CD4-positive, alpha-beta T cell (primary cell): Measurements from ENCODE around the gene RERE. TPM values are rescaled to one million over a fixed set of nuclear protein-coding genes. Genes with fewer than 3 reads are reported as not detected.

Experiments used
- ATAC-seq: fragments of 200-7000 bp; cut with Tn5 transposase; one replicate; pipeline ENCODE4 v1.10.0; 2022; ENCODE audit warnings: mild to moderate bottlenecking; ENCODE audit not compliant: poor library complexity
- CTCF ChIA-PET: fragments of 350-600 bp; sonication (Branson Sonifier 250); formaldehyde crosslinking; loops from one replicate; lab custom pipeline; 2021; ENCODE audit warnings: antibody characterized with exemption, inconsistent platforms; lab: Charles Lee
- POLR2A ChIA-PET: fragments of 350-600 bp; sonication (Branson Sonifier 250); formaldehyde crosslinking; loops from one replicate; lab custom pipeline; 2021; ENCODE audit warnings: antibody characterized with exemption, inconsistent platforms; lab: Charles Lee
- DNase-seq, 14 experiments: peaks; one replicate each; pipeline ENCODE4 v3.0.0-alpha.2; 2013 to 2020; ENCODE audit warnings: mixed read lengths in 2 of 14
- H3K27ac ChIP-seq, 2 donors: one replicate each; pipeline versions ENCODE4 v1.5.1 to v1.7.0; 2013; ENCODE audit warnings: low read length in 2 of 2, low read depth in 1 of 2, mild to moderate bottlenecking in 1 of 2
- H3K27me3 ChIP-seq, 2 experiments: 1 replicate in 1 of 2; 2 replicates in 1 of 2; pipeline versions ENCODE4 v1.6.1 to v1.7.0; 2013; ENCODE audit warnings: low read length in 2 of 2, control low read depth in 1 of 2, mild to moderate bottlenecking in 1 of 2, moderate library complexity in 1 of 2; ENCODE audit not compliant: insufficient read depth in 2 of 2, control insufficient read depth in 1 of 2
- H3K36me3 ChIP-seq: one replicate; pipeline ENCODE4 v1.6.1; 2013; ENCODE audit warnings: low read length, control low read depth; ENCODE audit not compliant: insufficient read depth
- H3K4me1 ChIP-seq: one replicate; pipeline ENCODE4 v1.6.1; 2013; ENCODE audit warnings: low read length, control low read depth; ENCODE audit not compliant: insufficient read depth
- H3K4me3 ChIP-seq: one replicate; pipeline ENCODE4 v1.5.1; 2013; ENCODE audit warnings: mild to moderate bottlenecking, low read length, moderate library complexity
- H3K9me3 ChIP-seq, 2 experiments: 1 replicate in 1 of 2; 2 replicates in 1 of 2; pipeline versions ENCODE4 v1.6.1 to v1.7.0; 2013; ENCODE audit warnings: low read length in 2 of 2, mild to moderate bottlenecking in 2 of 2, control low read depth in 1 of 2, moderate library complexity in 1 of 2; ENCODE audit not compliant: control insufficient read depth in 1 of 2, insufficient read depth in 1 of 2
- H3K27ac Mint-ChIP-seq: one replicate; pipeline ENCODE4 v1.8.0; 2020; ENCODE audit warnings: mixed read lengths
- H3K27me3 Mint-ChIP-seq: one replicate; pipeline ENCODE4 v1.8.0; 2021; ENCODE audit warnings: mixed read lengths
- H3K36me3 Mint-ChIP-seq: one replicate; pipeline ENCODE4 v1.8.0; 2021; ENCODE audit warnings: low read depth, mixed read lengths
- H3K4me1 Mint-ChIP-seq: one replicate; pipeline ENCODE4 v1.8.0; 2021; ENCODE audit warnings: low read depth, mixed read lengths
- H3K4me3 Mint-ChIP-seq: one replicate; pipeline ENCODE4 v1.8.0; 2020; ENCODE audit warnings: mild to moderate bottlenecking, mixed read lengths
- H3K9me3 Mint-ChIP-seq: one replicate; pipeline ENCODE4 v1.8.0; 2020; ENCODE audit warnings: mixed read lengths
- CTCF ChIP-seq: fragments of 200-600 bp; IDR thresholded peaks from one replicate; pipeline ENCODE4 v1.8.0; 2022; ENCODE audit warnings: antibody characterized with exemption, mild to moderate bottlenecking
- intact Hi-C, 2 experiments: fragments of 100-400 bp; cut with DNase I in 1 of 2; cut with micrococcal nuclease in 1 of 2; formaldehyde crosslinking; loops; one replicate each; pipeline versions ENCODE4 v1.15.1 to v1.9.0; 2023 to 2025; cut with DNase I, micrococcal nuclease
- total RNA-seq, 174 experiments: library from RNA in 2 of 174; stranded (reverse) in 2 of 174; gene quantifications; one replicate each; pipeline ENCODE4 v1.2.3 and lab custom pipeline; 2021 to 2026

The RERE gene
- total RNA-seq, 2 experiments from 2014 or later = 78.4 to 84.0 TPM

- no peak overlapping the region for H3K27ac ChIP-seq
- no peaks in the 10 kb centered on the region for H3K9me3 Mint-ChIP-seq
- no peak overlapping the region for H3K4me3 Mint-ChIP-seq
- CTCF ChIA-PET = interaction anchor here (0.6 to 2.1 kb wide), 11 partner anchors 12 to 420 kb away, joined by 3 to 22 read pairs (median 4); partner anchors contain the start of gene ENO1
- peaks cover 92% of the 10 kb centered on the region for H3K36me3 Mint-ChIP-seq
- ATAC-seq = peak; percentile 58
- H3K27ac Mint-ChIP-seq = no peak overlapping the region
- peaks cover 0 to 9% of the 10 kb centered on the region in 2 experiments for H3K9me3 ChIP-seq
- H3K27me3 ChIP-seq = no peaks in the 10 kb centered on the region
- peak in 12 of 14 experiments; percentile 19 to 70 (median 42) for DNase-seq
- peaks cover 93% of the 10 kb centered on the region for H3K36me3 ChIP-seq
- H3K27me3 Mint-ChIP-seq = no peaks in the 10 kb centered on the region
- intact Hi-C loops = loop anchor here in 1 of 2 experiments (2.0 kb wide), 1 partner anchor 142 kb away; no protein-coding TSS in a partner anchor
- peaks cover 13% of the 10 kb centered on the region for H3K4me1 ChIP-seq
- POLR2A ChIA-PET = interaction anchor here (1.1 to 1.2 kb wide), 2 partner anchors 16 to 109 kb away, joined by 3 to 6 read pairs; partner anchors contain the start of gene ENO1
- H3K4me3 ChIP-seq = no peak overlapping the region
- TF ChIP-seq CTCF = peak; percentile 59
- H3K4me1 Mint-ChIP-seq = peaks cover 20% of the 10 kb centered on the region
Measured at GRCh38 chr1:8862528-8862927, 45.1 kb upstream of the RERE start.

GRCh38 chr1:8860738-8861516 is 43.5 kb upstream of the RERE start:
- ChIA-PET POLR2A (interaction anchor here (3.5 kb wide), 1 partner anchor 17 kb away, joined by 21 read pairs; the partner anchor contains the start of gene ENO1), CTCF (interaction anchor here (0.6 to 3.8 kb wide), 8 partner anchors 12 to 144 kb away, joined by 3 to 26 read pairs (median 6); partner anchors contain the start of gene ENO1)
- Mint-ChIP-seq H3K27ac (peak overlapping the region; percentile 24), H3K27me3 (no peaks in the 10 kb centered on the region), H3K4me1 (peaks cover 20% of the 10 kb centered on the region), H3K36me3 (peaks cover 85% of the 10 kb centered on the region), H3K4me3 (no peak overlapping the region), H3K9me3 (no peaks in the 10 kb centered on the region)
- TF ChIP-seq CTCF = no peak
- Histone ChIP-seq H3K27me3 (no peaks in the 10 kb centered on the region), H3K27ac (peak overlapping the region in 1 of 2 donors; percentile 40), H3K9me3 (peaks cover 0 to 9% of the 10 kb centered on the region in 2 experiments), H3K4me3 (no peak overlapping the region), H3K36me3 (peaks cover 86% of the 10 kb centered on the region), H3K4me1 (peaks cover 13% of the 10 kb centered on the region)
- DNase-seq (no peak), ATAC-seq (no peak)
- intact Hi-C loops = no loop called here

GRCh38 chr1:8858888-8859706 is 41.7 kb upstream of the RERE start:
- Histone ChIP-seq H3K4me3 (no peak overlapping the region), H3K27ac (no peak overlapping the region), H3K4me1 (peaks cover 13% of the 10 kb centered on the region), H3K27me3 (no peaks in the 10 kb centered on the region), H3K36me3 (peaks cover 71% of the 10 kb centered on the region), H3K9me3 (peaks cover 0 to 9% of the 10 kb centered on the region in 2 experiments)
- peaks cover 20% of the 10 kb centered on the region for H3K4me1 Mint-ChIP-seq
- H3K27me3 Mint-ChIP-seq = no peaks in the 10 kb centered on the region
- peak overlapping the region; percentile 15 for H3K27ac Mint-ChIP-seq
- peaks cover 68% of the 10 kb centered on the region for H3K36me3 Mint-ChIP-seq
- ATAC-seq (peak; percentile 82), DNase-seq (peak in 13 of 14 experiments; percentile 26 to 79 (median 47))
- no peak overlapping the region for H3K4me3 Mint-ChIP-seq
- ChIA-PET POLR2A (interaction anchor here (0.6 to 3.5 kb wide), 5 partner anchors 10 to 19 kb away, joined by 3 to 21 read pairs (median 6); partner anchors contain the start of gene ENO1), CTCF (interaction anchor here (0.6 to 3.8 kb wide), 11 partner anchors 10 to 146 kb away, joined by 3 to 26 read pairs (median 5); partner anchors contain the start of gene ENO1)
- intact Hi-C loops = loop anchor here (1.0 to 2.0 kb wide), 3 partner anchors 19 to 130 kb away; partner anchors contain the start of gene ENO1 (in 2 of the 2)
- TF ChIP-seq CTCF = peak; percentile 69
- no peaks in the 10 kb centered on the region for H3K9me3 Mint-ChIP-seq
